Stimulated activated CD4-positive, alpha-beta T cell treated with anti-CD3 and anti-CD28 coated beads, Interleukin-2, amount 100 ng/mL, for 4 hours (primary cell): ENCODE results near the gene NEU4.
"Not testable (repeated sequence)": the region's sequence is repeated elsewhere in the genome, so short reads cannot be mapped to it uniquely, and the experiment has no call there.

Experiments
- DNase-seq: peaks from one replicate; pipeline ENCODE4 v3.0.0-alpha.2; 2020; ENCODE audit warnings: low read depth

NEU4 gene

DNA sequence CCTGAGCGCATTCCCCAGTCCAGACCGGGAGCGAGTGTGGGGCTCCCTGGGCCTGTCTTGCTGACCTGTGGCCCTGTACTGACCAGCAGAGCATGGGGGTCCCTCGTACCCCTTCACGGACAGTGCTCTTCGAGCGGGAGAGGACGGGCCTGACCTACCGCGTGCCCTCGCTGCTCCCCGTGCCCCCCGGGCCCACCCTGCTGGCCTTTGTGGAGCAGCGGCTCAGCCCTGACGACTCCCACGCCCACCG, 5.3 kb downstream of the NEU4 start:
- DNase-seq, result no peak

DNA sequence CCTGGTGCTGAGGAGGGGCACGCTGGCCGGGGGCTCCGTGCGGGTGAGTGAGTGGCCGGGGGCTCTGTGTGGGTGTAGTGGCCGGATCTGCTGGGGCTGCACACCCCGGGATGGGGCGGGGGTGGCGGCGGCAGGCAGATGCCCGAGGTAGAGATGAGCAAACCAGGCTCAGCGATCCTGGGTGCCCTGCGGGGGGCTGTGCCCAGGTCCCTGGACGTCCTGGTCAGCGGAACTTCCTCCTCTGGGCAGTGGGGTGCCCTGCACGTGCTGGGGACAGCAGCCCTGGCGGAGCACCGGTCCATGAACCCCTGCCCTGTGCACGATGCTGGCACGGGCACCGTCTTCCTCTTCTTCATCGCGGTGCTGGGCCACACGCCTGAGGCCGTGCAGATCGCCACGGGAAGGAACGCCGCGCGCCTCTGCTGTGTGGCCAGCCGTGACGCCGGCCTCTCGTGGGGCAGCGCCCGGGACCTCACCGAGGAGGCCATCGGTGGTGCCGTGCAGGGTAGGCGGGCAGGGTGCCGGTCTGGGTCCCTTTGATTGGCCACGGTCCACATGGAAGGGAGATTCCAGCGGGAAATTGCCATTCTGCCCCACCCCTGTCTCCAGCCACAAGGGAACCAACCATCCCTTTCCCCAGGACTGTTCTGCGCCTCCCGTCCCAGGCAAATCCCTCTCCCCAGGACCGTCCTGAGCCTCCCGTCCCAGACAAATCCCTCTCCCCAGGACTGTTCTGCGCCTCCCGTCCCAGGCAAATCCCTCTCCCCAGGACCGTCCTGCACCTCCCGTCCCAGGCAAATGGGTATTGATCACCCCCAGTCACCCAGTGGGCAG, 5.9 kb downstream of the NEU4 start:
- no peak for DNase-seq

DNA sequence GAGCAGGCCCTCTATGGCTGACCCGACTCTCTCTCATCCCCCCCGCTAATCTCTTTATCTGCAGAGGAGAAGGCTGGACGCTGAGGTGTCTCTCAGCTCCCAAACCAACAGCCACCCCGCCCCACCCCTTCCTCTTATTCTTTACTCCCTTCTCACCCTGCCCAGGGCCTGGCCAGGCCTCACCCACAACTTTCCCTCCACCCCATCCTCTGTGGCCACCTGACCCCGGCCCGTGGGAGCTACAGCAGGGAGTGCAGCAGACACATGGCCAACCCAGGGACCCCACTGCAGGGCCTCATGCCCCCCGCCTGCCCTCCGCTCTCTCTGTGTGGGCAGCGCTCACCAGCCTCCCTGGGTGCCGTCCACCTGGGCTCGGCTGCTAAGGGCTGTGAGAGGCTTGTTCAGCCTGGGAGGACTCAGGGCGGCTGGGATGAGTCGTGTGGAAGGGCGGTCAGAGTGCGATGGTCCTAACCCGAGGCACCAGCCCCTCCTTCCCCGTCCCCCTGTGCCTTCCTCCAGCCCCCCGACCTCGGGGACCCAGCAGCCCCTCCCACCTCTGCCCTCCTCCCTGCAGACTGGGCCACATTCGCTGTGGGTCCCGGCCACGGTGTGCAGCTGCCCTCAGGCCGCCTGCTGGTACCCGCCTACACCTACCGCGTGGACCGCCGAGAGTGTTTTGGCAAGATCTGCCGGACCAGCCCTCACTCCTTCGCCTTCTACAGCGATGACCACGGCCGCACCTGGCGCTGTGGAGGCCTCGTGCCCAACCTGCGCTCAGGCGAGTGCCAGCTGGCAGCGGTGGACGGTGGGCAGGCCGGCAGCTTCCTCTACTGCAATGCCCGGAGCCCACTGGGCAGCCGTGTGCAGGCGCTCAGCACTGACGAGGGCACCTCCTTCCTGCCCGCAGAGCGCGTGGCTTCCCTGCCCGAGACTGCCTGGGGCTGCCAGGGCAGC, 6.8 kb downstream of the NEU4 start:
- DNase-seq, result no peak

GRCh38 chr2:241816431-241817121, 7.6 kb downstream of the NEU4 start:
- DNase-seq, result no peak

DNA sequence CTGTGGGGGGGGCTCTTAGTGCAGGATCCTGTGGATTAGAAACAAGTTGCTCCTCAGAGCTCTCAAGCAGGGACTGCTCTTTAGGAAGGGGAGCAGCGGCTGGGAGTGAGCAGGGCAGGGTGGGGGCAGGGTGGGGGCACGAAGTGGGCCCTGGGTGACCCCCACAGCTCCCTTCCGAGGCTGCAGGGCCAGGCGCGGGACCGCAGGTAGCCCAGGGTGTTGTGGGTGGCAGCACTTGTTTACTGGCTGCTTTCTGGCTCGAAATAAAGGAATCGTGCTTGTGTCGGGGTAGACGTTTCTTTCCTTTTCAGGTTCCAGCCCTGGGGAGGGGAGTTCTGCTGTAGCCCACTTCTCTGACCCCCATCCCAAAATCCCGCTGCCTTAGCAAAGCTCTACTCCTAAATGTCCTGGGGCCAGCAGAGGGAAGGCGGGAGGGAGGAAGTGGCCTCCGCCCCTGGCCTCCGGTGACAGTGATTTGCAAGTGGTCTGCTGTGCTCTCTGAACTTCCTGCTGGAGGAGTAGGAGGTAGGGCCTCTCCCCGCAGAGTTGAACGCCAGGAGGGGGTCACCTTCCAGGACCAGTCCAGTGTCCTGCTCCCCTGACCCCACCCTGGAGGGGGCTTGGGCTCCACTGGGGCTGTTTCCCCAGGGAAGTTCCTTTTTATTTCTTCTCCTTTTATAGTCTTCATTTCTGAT, 8.3 kb downstream of the NEU4 start:
- DNase-seq, result no peak

GRCh38 chr2:241817821-241818215, 8.8 kb downstream of the NEU4 start:
- DNase-seq, result not testable (repeated sequence)

DNA sequence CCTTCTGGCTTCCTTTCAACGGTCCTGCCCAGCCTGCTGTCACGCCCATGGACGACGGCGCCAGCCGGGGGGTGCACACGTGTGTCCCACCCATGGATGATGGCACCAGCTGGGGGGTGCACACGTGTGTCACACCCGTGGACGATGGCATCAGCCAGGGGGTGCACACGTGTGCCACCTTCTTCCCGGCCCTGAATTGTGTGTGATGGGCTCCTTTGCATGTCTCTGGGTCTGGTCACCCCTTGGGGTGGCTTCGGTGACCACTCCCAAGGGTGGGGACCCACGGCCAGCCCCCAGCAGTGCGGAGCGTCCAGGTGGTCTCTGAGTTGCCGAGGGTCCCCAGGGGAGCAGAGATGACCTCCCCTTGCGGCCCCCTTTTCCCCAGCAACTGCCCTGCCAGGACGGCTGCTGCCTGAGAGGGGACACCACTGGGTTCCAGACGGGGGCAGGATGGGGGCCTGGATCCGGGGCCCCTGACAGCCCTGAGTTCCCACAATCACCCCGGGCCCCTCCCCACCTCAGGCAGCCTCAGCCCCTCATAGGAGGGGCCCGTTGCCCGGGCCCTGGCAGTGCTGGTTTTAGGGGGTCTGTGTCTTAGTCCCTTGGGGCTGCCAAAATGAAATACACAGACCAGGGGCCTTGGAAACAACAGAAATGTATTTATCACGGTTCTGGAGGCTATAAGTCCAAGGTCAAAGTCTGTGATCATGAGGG, 9.4 kb downstream of the NEU4 start:
- DNase-seq, result no peak

DNA sequence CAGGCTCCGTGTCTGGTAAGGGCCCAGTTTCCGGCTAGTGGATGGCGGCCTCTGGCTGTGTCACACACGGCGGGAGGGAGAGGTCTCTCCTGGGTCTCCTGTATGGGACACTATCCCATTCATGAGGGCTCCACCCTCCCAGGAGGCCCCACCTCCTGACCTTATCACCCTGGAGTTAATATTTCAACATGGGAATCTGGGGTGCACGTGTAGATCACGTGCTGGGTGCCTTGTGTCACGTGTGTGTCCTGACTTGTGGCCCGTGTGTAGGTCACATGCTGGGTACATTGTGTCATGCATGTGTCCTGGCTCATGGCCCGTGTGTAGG, 9.9 kb downstream of the NEU4 start:
- no peak for DNase-seq

- not testable (repeated sequence) for DNase-seq
Measured at GRCh38 chr2:241819947-241820624, 11.1 kb downstream of the NEU4 start.

DNA sequence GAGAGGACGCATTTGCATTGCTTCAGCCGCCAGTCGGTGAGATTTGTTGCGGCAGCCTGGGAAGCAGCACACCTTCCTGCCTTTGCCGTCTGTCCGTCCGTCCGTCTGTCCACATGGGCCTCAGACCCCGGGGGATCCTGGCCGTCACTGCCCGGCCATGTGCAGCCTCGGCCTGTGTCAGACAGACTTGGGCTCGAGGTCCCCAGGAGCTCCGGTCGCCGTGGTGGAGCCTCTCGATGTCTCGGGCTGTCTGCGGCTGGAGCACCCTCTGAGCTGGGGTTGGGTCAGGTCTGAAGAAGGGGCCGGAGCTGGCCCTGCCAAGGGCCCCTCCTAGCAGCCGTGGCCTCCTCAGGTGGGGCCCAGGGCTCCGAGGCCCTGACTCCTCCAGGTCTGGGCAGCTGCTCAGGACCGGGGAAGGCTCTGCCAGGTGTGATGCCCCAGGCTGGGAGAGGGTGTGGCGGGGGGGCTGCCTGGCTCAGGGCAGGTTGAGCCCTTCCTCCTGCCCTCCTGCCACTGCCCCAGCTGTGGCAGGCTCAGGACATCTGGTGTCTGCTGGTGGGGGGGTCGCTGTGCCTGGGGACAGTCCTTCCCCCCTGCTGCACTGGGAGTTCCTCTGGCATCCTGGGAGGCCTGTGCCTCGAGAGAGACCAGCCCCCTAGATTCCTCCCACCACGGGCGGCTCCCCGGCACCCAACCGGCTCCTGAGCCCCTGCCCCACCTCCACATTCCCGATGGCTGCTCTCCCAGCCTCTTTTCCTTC, 11.8 kb downstream of the NEU4 start:
- no peak for DNase-seq

DNA sequence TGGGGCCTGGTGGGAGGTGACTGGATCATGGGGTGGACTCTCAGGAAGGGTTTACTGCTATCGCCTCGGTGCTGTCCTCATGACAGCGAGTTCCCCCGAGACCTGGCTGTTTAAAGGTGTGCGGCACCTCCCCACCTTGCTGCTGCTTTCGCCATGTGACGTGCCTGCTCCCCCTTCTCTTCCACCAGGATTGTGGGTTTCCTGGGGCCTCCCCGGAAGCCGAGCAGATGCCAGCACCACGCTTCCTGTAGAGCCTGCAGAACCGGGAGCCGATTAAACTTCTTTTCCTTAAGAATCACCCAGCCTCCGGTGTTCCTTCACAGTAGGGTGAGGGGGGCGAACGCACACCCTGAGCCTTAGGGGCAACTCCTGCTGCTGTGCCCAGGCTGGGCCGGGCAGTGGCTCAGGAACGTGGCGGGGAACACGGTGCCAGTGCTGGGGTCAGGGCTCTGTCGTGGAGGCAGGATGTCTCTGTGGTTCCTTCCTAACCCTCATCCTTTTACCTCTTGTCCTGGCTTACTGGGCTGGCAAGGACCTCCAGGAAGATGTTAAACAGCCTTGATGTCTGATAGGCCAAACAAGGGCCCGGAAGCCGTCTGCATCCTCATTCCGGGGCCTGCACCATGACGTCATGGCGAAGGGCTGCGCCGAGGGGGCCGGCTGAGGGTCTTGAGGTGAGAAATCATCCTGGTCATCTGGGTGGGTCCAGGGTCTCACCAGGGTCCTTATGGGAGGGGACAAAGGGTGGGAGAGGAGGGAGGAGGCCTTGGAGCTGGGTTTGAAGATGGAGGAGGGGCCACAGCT, 12.7 kb downstream of the NEU4 start:
- DNase-seq, result no peak

GRCh38 chr2:241822264-241822623, 13.3 kb downstream of the NEU4 start:
- DNase-seq, result no peak

DNA sequence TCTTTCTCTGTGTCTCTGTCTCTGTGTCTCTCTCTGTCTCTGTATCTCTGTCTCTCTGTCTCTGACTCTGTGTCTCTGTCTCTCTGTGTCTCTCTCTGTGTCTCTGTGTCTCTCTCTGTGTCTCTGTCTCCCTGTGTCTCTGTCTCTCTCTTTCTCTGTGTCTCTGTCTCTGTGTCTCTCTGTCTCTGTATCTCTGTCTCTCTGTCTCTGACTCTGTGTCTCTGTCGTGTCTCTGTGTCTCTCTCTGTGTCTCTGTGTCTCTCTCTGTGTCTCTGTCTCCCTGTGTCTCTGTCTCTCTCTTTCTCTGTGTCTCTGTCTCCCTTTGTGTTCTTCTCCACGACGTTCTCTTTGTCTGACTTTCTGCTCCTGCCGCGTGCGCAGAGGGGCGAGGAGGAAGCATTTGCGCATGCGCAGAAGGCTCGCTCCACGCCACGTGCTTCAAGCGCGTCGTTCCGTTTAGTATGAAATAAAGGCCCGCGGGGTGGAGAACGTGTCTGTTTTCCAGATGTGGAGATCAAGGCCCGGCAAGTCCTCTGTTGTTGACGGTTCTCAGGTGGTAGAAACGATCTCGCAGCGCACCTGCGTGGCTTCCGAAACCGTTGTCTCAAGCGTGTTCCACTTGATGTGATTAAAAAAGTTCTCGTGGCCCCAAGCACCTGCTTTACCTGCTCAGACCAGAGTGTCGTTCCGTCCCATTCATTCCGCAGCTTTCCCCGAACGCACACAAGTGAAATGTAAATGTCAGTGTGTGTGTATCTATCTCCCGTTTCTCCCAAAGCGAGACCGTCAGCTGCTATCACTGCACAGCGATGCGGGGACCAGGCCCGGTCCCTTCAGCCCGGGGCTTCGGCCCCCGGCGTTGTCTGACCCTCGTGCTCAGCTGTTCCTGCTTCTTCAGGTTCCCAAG, 14.8 kb downstream of the NEU4 start:
- not testable (repeated sequence) for DNase-seq

- no peak for DNase-seq
Measured at GRCh38 chr2:241827394-241827793, 18.4 kb downstream of the NEU4 start.

GRCh38 chr2:241833101-241833663, 24.2 kb downstream of the NEU4 start:
- DNase-seq, result no peak

- DNase-seq, result not testable (repeated sequence)
Measured at GRCh38 chr2:241833756-241834526, 24.9 kb downstream of the NEU4 start.

- no peak for DNase-seq
Measured at GRCh38 chr2:241834527-241835210, 25.7 kb downstream of the NEU4 start.
